Neural cell (in vitro differentiated cells): Measurements from ENCODE around the gene DENND4C. TPM values are rescaled to one million over a fixed set of nuclear protein-coding genes. Genes with fewer than 3 reads are reported as not detected.

Experiments
- H2AFZ ChIP-seq: fragments of 200-600, 300-800 bp; sonication (generic), shearing (Covaris generic); 2 replicates; pipeline ENCODE4 v1.6.0; 2014; ENCODE audit warnings: low read depth, mild to moderate bottlenecking, antibody characterized with exemption, low read length, moderate library complexity
- H3F3A ChIP-seq: fragments of 200-600 bp; shearing (Covaris generic); 2 replicates; pipeline ENCODE4 v1.6.1; 2016; ENCODE audit warnings: mild to moderate bottlenecking, moderate library complexity, mixed read lengths, antibody characterized with exemption, low read length; ENCODE audit not compliant: insufficient read depth, poor library complexity, severe bottlenecking
- H3K27ac ChIP-seq: fragments of 200-600, 300-800 bp; sonication (generic), shearing (Covaris generic); 2 replicates; pipeline ENCODE4 v1.5.1; 2014; ENCODE audit warnings: mild to moderate bottlenecking, low read length, moderate library complexity
- H3K27me3 ChIP-seq: fragments of 300-800, 200-600 bp; sonication (generic), shearing (Covaris generic); 2 replicates; pipeline ENCODE4 v1.6.0; 2014; ENCODE audit warnings: mild to moderate bottlenecking, low read depth, low read length, moderate library complexity; ENCODE audit not compliant: insufficient read depth
- H3K36me3 ChIP-seq: fragments of 300-800, 200-600 bp; sonication (generic), shearing (Covaris generic); 2 replicates; pipeline ENCODE4 v1.5.1; 2014; ENCODE audit warnings: mild to moderate bottlenecking, antibody characterized with exemption, low read length, moderate library complexity; ENCODE audit not compliant: insufficient read depth
- H3K4me2 ChIP-seq: fragments of 300-800, 200-600 bp; sonication (generic), shearing (Covaris generic); 2 replicates; pipeline ENCODE4 v1.6.0; 2014; ENCODE audit warnings: mild to moderate bottlenecking, low read length
- H3K4me3 ChIP-seq: fragments of 300-800, 200-600 bp; sonication (generic), shearing (Covaris generic); 2 replicates; pipeline ENCODE4 v1.5.1; 2014; ENCODE audit warnings: mild to moderate bottlenecking, low read length, moderate library complexity
- H3K79me2 ChIP-seq: fragments of 200-600 bp; shearing (Covaris generic); replicated peaks from 2 replicates; pipeline ENCODE4 v1.6.0; 2014; ENCODE audit warnings: mild to moderate bottlenecking, low read length, moderate library complexity; ENCODE audit not compliant: insufficient read depth
- H3K9ac ChIP-seq: fragments of 300-800, 200-600 bp; sonication (generic), shearing (Covaris generic); 2 replicates; pipeline ENCODE4 v1.6.1; 2016; ENCODE audit warnings: mild to moderate bottlenecking, low read length, mixed read lengths
- H3K9me2 ChIP-seq: fragments of 200-600 bp; shearing (Covaris generic); 2 replicates; pipeline ENCODE4 v1.6.1; 2016; ENCODE audit warnings: mild to moderate bottlenecking, low read length, mixed read lengths; ENCODE audit not compliant: insufficient read depth
- H3K9me3 ChIP-seq: fragments of 200-600, 300-800 bp; sonication (generic), shearing (Covaris generic); 2 replicates; pipeline ENCODE4 v1.6.1; 2016; ENCODE audit warnings: mild to moderate bottlenecking, mixed run types, low read length, moderate library complexity, mixed read lengths
- H4K20me1 ChIP-seq: fragments of 200-600 bp; shearing (Covaris generic); 2 replicates; pipeline ENCODE4 v1.6.1; 2016; ENCODE audit warnings: mild to moderate bottlenecking, mixed run types; ENCODE audit not compliant: insufficient read depth
- CTCF ChIP-seq: fragments of 450-650 bp; IDR thresholded peaks from 2 replicates; pipeline ENCODE4 v1.5.1; 2014; ENCODE audit warnings: antibody characterized with exemption, mild to moderate bottlenecking, moderate library complexity; ENCODE audit not compliant: poor library complexity, severe bottlenecking
- EP300 ChIP-seq: fragments of 450-650 bp; conservative IDR thresholded peaks from 2 replicates; pipeline ENCODE4 v1.6.1; 2014; ENCODE audit warnings: antibody characterized with exemption, mild to moderate bottlenecking, moderate library complexity; ENCODE audit not compliant: poor library complexity, severe bottlenecking
- EZH2 ChIP-seq: fragments of 200-600, 300-800 bp; shearing (Covaris generic), sonication (generic); IDR thresholded peaks from 2 replicates; pipeline ENCODE4 v1.6.1; 2014; ENCODE audit warnings: antibody characterized with exemption, low read length, borderline replicate concordance, mild to moderate bottlenecking; ENCODE audit not compliant: insufficient read depth, poor library complexity, severe bottlenecking
- MXI1 ChIP-seq: fragments of 450-650 bp; conservative IDR thresholded peaks from 2 replicates; pipeline ENCODE4 v1.6.1; 2014; ENCODE audit warnings: antibody characterized with exemption, mild to moderate bottlenecking; ENCODE audit not compliant: poor library complexity, severe bottlenecking
- POLR2AphosphoS5 ChIP-seq: IDR thresholded peaks from 2 replicates; pipeline ENCODE4 v1.6.1; 2012
- RAD21 ChIP-seq: fragments of 450-650 bp; conservative IDR thresholded peaks from 2 replicates; pipeline ENCODE4 v1.6.1; 2014; ENCODE audit warnings: antibody characterized with exemption, mild to moderate bottlenecking, moderate library complexity
- REST ChIP-seq: IDR thresholded peaks from 2 replicates; pipeline ENCODE4 v1.6.1; 2012; ENCODE audit warnings: borderline replicate concordance
- SMC3 ChIP-seq: fragments of 450-650 bp; conservative IDR thresholded peaks from 2 replicates; pipeline ENCODE4 v1.6.1; 2014; ENCODE audit warnings: antibody characterized with exemption, mild to moderate bottlenecking, moderate library complexity; ENCODE audit not compliant: poor library complexity
- TAF1 ChIP-seq: IDR thresholded peaks from 2 replicates; pipeline ENCODE4 v1.6.1; 2012; ENCODE audit warnings: low read depth
- polyA plus RNA-seq: library from polyadenylated mRNA; depleted of rRNA; stranded (reverse); fragments of >200 nt; gene quantifications from 2 replicates; pipeline ENCODE4 v1.2.3, GENCODE V29; 2014

Gene DENND4C
- polyA plus RNA-seq, 1 donor from 2014 or later, result 51.8 TPM

GRCh38 chr9:19408693-19409400 lies 178.4 kb downstream of the DENND4C start, which contains the start of gene ACER2:
Gene ACER2, plus strand, starts transcription at chr9:19409009. Its CDS starts 76 bp downstream, at chr9:19409085.
- peak within 1 kb of the TSS; percentile 41 for H3K27ac ChIP-seq
- H3F3A ChIP-seq, result no peaks in the 10 kb centered on the region
- H3K4me2 ChIP-seq, result peak within 1 kb of the TSS; percentile 79
- peak within 1 kb of the TSS; percentile 86 for H2AFZ ChIP-seq
- H3K79me2 ChIP-seq, result no peaks in the 10 kb centered on the region
- no peaks in the 10 kb centered on the region for H3K27me3 ChIP-seq
- no peaks in the 10 kb centered on the region for H3K9me2 ChIP-seq
- H3K9ac ChIP-seq, result peak within 1 kb of the TSS; percentile 79
- no peaks in the 10 kb centered on the region for H3K36me3 ChIP-seq
- TF ChIP-seq POLR2AphosphoS5 (peak; percentile 66), REST (peak; percentile 51), CTCF (peak; percentile 62), EP300 (no peak), SMC3 (peak; percentile 35), EZH2 (no peak), MXI1 (peak; percentile 71), RAD21 (peak; percentile 23), TAF1 (peak; percentile 31)
- no peaks in the 10 kb centered on the region for H4K20me1 ChIP-seq
- no peaks in the 10 kb centered on the region for H3K9me3 ChIP-seq
- peak within 1 kb of the TSS; percentile 80 for H3K4me3 ChIP-seq

GRCh38 chr9:19409401-19410194 lies 179.1 kb downstream of the DENND4C start:
- H4K20me1 ChIP-seq, result no peaks in the 10 kb centered on the region
- H3K4me2 ChIP-seq, result peak overlapping the region; percentile 79

More at GRCh38 chr9:19409401-19410194, 179.1 kb downstream of the DENND4C start:
- Histone ChIP-seq H3K27me3 (no peaks in the 10 kb centered on the region), H3K4me3 (peak overlapping the region; percentile 80), H3K9me3 (no peaks in the 10 kb centered on the region), H3K79me2 (no peaks in the 10 kb centered on the region), H3K27ac (peak overlapping the region; percentile 41), H3F3A (no peaks in the 10 kb centered on the region), H3K9ac (peak overlapping the region; percentile 79), H3K9me2 (no peaks in the 10 kb centered on the region), H2AFZ (peak overlapping the region; percentile 86), H3K36me3 (no peaks in the 10 kb centered on the region)
- TF ChIP-seq MXI1, result no peak
- TF ChIP-seq POLR2AphosphoS5, result no peak
- TF ChIP-seq REST, result no peak
- no peak for TF ChIP-seq CTCF
- no peak for TF ChIP-seq SMC3
- TF ChIP-seq RAD21, result no peak
- TF ChIP-seq EP300, result no peak
